GM19099 (cell line): Measurements from ENCODE around the gene NBPF3.

Experiments
- POLR2A ChIP-seq: IDR thresholded peaks from 3 replicates; pipeline ENCODE4 v1.6.1; 2011; ENCODE audit warnings: low read depth; ENCODE audit not compliant: insufficient read length; ENCODE audit errors: extremely low read depth

The NBPF3 gene

DNA sequence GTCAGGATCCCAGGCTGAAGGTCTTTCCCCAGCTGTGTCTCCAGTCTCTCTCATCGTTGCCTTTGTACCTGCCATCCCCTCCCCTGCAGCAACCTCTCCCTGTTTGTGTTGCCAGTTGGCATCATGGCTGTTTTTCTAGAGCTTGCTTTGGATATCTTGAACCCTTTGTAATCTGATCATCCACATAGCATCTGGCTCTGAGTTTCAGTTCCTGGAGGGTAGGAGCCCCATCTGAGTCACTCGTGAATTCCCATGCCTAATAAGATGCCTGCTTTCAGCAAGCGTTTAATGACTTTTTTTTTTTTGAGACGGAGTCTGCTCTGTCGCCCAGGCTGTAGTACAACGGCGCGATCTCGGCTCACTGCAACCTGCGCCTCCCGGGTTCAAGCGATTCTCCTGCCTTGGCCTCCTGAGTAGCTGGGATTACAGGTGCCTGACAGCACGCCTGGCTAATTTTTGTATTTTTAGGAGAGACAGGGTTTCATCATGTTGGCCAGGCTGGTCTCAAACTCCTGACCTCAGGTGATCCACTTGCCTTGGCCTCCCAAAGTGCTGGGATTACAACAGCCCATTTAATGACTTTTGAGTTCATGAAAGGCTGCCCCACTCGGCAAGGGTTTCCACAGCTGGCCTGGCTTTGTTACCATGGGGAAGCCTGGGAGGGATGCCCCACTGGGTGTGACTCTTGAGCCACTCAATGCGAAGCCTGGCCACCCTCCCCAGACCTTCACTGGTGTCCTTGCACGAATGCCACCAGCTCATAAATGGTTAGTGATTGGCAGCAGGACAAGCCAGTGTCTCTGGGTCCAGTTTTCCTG is 81.2 kb downstream of the NBPF3 start:
- no peak for TF ChIP-seq POLR2A

GRCh38 chr1:21521717-21522060 is 81.8 kb downstream of the NBPF3 start:
- TF ChIP-seq POLR2A, result no peak

DNA sequence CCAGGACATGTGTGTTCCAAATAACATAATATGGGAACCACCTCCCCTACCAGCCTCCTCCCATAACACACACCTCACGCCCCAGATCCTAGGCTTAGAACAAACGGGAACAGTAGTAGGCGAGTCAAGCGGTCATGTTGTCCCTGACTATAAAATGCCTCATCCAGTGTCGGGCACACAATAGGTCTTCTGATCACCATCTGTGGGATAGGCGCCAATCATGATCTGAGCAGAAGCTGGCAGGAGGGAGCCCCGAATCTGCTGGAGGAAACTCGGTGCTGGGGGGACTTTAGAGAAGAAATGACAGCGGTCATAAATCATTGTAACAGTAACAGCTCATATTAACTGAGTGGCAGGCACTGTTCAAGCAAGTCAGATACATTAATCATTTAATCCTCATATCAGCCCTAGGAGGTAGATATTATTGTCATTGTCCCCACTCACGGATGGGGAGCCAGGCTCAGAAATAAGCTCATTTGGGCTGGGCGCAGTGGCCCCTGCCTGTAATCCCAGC is 82.6 kb downstream of the NBPF3 start:
- no peak for TF ChIP-seq POLR2A

DNA sequence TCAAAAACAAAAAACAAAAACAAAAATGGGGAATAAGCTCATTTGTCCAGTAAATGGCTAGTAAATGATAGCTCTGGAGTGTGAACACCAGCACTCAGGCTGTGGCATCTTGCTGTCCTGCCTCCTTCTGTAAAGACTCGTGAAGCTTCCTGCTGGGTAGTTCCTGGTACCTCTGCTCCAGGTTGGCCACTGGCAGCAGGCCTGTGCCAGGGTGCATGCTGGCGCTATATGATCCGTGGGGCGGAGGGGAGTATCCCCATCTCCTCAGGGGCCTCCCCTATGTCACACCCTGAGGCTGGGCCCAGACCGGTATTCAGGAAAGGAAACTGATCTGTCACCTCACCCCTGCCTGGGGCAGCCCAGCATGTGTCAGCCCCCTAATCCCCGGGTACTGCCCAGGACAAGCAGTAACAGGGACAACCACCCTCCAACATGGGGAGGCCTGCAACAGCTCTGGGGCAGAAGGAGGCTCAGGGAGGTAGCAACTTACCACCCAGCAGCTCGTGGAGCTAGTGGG is 83.4 kb downstream of the NBPF3 start:
- no peak for TF ChIP-seq POLR2A

GRCh38 chr1:21524220-21524619 is 84.3 kb downstream of the NBPF3 start:
- TF ChIP-seq POLR2A, result no peak

DNA sequence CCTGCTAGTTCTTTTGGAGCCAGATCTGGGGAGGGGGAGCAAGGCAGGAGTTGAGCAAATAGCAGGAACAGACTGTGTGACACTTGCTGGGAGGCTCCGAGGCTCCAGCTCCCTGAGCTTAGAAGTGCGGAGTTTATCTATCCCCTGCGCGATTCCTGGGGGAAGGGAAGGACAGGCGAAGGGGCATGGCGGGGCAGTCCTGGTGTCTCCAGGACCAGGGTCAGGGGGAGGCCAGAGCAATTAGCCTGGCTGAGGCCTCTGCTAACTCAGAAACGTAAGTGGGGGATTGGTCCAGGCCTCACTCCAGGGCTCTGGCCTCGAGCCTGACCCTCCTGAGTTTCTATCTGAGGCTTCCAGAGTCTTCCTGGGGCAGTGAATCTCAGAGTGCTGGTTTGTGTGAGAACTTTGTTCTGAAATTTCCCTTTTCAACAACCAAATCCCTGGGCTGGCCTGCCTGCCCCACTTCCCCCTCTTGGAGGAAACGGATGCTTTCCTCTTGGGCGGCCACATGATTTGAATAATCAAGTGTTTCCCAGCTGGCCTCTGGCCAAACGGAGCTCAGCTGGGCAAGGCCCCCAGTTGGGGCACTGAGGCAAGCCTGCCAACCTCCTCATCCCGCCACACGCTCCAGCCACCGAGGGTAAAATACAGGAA is 84.9 kb downstream of the NBPF3 start:
- TF ChIP-seq POLR2A, result no peak

- TF ChIP-seq POLR2A, result no peak
Measured at GRCh38 chr1:21525340-21525717, 85.4 kb downstream of the NBPF3 start.

DNA sequence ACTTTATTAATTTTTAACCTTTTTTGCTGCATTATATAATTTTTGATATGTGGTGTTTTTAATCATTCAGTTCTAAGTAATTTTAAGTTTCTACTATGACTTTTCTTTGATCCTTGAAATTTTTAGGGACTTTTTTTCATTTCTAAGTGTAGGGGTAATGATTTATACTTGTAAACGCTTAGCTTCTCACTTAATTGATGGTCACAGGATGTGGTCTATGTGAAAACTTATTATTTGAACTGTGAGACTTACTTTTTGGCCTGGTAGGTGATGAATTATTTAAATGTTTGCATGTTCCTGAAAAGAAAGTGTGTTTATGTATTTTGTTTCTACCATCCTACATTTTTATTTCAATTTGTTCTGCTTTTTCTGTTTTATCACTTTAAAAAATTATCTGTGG is 86.5 kb downstream of the NBPF3 start:
- no peak for TF ChIP-seq POLR2A

- TF ChIP-seq POLR2A, result no peak
Measured at GRCh38 chr1:21530368-21531016, 90.6 kb downstream of the NBPF3 start.

DNA sequence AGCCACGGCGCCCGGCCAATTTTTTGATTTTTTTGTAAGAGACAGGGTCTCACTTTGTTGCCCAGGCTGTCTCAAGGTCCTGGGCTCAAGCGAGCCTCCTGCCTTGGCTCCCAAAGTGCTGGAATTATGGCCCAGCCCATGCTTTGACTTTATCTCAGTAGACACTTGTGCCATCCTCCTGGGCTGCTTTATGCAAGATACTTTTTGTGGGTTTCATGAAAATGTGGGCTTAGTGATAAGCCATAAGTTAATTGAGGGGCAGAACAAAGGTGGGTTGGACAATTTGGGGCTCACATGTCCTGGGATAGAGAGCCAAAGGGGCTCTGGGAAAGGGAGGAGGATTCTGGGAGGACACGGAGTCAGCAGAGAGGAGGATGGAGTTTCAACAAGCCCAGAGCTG is 91.3 kb downstream of the NBPF3 start:
- TF ChIP-seq POLR2A, result no peak

GRCh38 chr1:21532496-21532895 is 92.6 kb downstream of the NBPF3 start:
- no peak for TF ChIP-seq POLR2A

DNA sequence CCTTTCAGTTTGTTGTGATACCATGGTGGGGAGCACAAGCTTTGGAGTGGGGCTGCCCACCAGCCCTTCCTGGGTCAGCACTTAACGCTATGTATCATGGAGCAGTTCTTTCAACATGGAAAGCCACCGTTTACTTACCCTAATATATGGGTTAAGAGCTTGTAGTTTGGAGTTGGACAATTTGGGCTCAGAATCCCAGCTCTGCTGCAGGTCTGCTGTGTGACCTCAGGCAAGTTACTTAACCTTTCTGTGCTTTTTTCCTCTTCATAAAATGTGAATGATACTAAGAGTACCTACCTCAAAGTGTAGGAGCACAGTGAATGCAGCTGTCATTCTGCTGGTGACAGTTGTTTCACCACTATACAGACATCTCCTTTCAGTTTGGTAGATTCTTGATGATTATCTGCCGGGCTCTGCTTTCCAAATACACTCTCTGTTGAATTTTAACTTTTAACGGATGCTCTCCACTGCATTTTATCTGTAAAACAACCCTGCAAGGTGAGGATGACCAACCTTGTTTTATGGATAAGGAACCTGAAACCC is 93.1 kb downstream of the NBPF3 start:
- no peak for TF ChIP-seq POLR2A

- no peak for TF ChIP-seq POLR2A
Measured at GRCh38 chr1:21534146-21534545, 94.2 kb downstream of the NBPF3 start.
